GM23248 (cell line): ENCODE data around the gene IBA57. TPM values are rescaled to one million over a fixed set of nuclear protein-coding genes. Genes with fewer than 3 reads are reported as not detected.
"Not testable (repeated sequence)": the region's sequence is repeated elsewhere in the genome, so short reads cannot be mapped to it uniquely, and the experiment has no call there.

Experiments
- DNase-seq: peaks from one replicate; pipeline ENCODE4 v3.0.0-alpha.2; 2015
- H2AFZ ChIP-seq: fragments of 200-600 bp; sonication (generic); 2 replicates; pipeline ENCODE4 v1.6.1; 2016; ENCODE audit warnings: antibody characterized with exemption
- H3F3A ChIP-seq: fragments of 200-600 bp; sonication (generic); 2 replicates; pipeline ENCODE4 v1.6.1; 2016; ENCODE audit warnings: mild to moderate bottlenecking, antibody characterized with exemption, mixed run types; ENCODE audit not compliant: insufficient read depth
- H3K27ac ChIP-seq: fragments of 200-600 bp; sonication (generic); 2 replicates; pipeline ENCODE4 v1.5.1; 2016; ENCODE audit warnings: mild to moderate bottlenecking
- H3K27me3 ChIP-seq: fragments of 200-600 bp; sonication (generic); replicated peaks from 2 replicates; pipeline ENCODE4 v1.6.1; 2016; ENCODE audit warnings: mild to moderate bottlenecking; ENCODE audit not compliant: insufficient read depth
- H3K36me3 ChIP-seq: fragments of 200-600 bp; sonication (generic); 2 replicates; pipeline ENCODE4 v1.6.1; 2016; ENCODE audit warnings: low read depth, mild to moderate bottlenecking
- H3K4me1 ChIP-seq: fragments of 200-600 bp; sonication (generic); 2 replicates; pipeline ENCODE4 v1.6.1; 2016; ENCODE audit warnings: mild to moderate bottlenecking; ENCODE audit not compliant: insufficient read depth
- H3K4me2 ChIP-seq: fragments of 200-600 bp; sonication (generic); one replicate; pipeline ENCODE4 v1.6.1; 2016; ENCODE audit warnings: mild to moderate bottlenecking; ENCODE audit not compliant: unreplicated experiment
- H3K4me3 ChIP-seq: fragments of 200-600 bp; sonication (generic); 2 replicates; pipeline ENCODE4 v1.5.1; 2016; ENCODE audit warnings: mild to moderate bottlenecking
- H3K79me2 ChIP-seq: fragments of 200-600 bp; sonication (generic); 2 replicates; pipeline ENCODE4 v1.6.1; 2016; ENCODE audit warnings: mild to moderate bottlenecking; ENCODE audit not compliant: insufficient read depth
- H3K9ac ChIP-seq: fragments of 200-600 bp; sonication (generic); 2 replicates; pipeline ENCODE4 v1.6.1; 2016; ENCODE audit warnings: mild to moderate bottlenecking
- H3K9me2 ChIP-seq: fragments of 200-600 bp; sonication (generic); 2 replicates; pipeline ENCODE4 v1.6.1; 2016; ENCODE audit warnings: mixed run types, mild to moderate bottlenecking, moderate library complexity; ENCODE audit not compliant: insufficient read depth
- H3K9me3 ChIP-seq: fragments of 200-600 bp; sonication (generic); one replicate; pipeline ENCODE4 v1.6.1; 2017; ENCODE audit warnings: low read depth
- H4K20me1 ChIP-seq: fragments of 200-600 bp; sonication (generic); 2 replicates; pipeline ENCODE4 v1.6.0; 2016; ENCODE audit not compliant: insufficient read depth
- EZH2 ChIP-seq: fragments of 200-600 bp; sonication (generic); IDR thresholded peaks from 2 replicates; pipeline ENCODE4 v1.6.1; 2018; ENCODE audit warnings: antibody characterized with exemption, mild to moderate bottlenecking; ENCODE audit not compliant: insufficient read depth, poor library complexity, severe bottlenecking
- EZH2phosphoT487 ChIP-seq: fragments of 200-600 bp; sonication (generic); IDR thresholded peaks from 2 replicates; pipeline ENCODE4 v1.6.1; 2018; ENCODE audit warnings: antibody characterized with exemption, moderate library complexity, mild to moderate bottlenecking, low read depth; ENCODE audit not compliant: insufficient read depth
- WGBS, 2 experiments: methylation state at CpG; one replicate each; pipeline ENCODE4 v1.1.6; 2015 to 2017; ENCODE audit warnings: low lambda C conversion rate in 2 of 2, low coverage in 1 of 2; ENCODE audit errors: missing lambda C conversion rate in 2 of 2; 5-methylcytosine and 5-hydroxymethylcytosine counted together
- in situ Hi-C: fragments of 300-500 bp; cut with MboI; formaldehyde crosslinking; loops from 2 replicates; pipeline ENCODE4 v1.15.0; 2020
- polyA plus RNA-seq: library from polyadenylated mRNA; unstranded; fragments of >200 nt; fragmentation: Nextera tagmentation; extraction: Ambion mirVana; gene quantifications from 2 replicates; pipeline ENCODE4 v1.2.1, GENCODE V29; 2016
- total RNA-seq: library from RNA; depleted of rRNA; stranded (reverse); fragments of >200 nt; shearing (Covaris generic); gene quantifications from 2 replicates; pipeline ENCODE4 v1.2.3, GENCODE V29; 2014

IBA57 gene
- total and polyA plus RNA-seq, 2 experiments from 2014 or later = 2.0 to 2.9 TPM

GRCh38 chr1:228226141-228226874 lies 60.7 kb downstream of the IBA57 start:
- H3F3A ChIP-seq = peaks cover 14% of the 10 kb centered on the region
- H3K79me2 ChIP-seq = no peaks in the 10 kb centered on the region
- no peak overlapping the region for H3K9ac ChIP-seq
- no peak for DNase-seq
- no peak overlapping the region for H2AFZ ChIP-seq
- no peak overlapping the region for H3K27ac ChIP-seq
- H4K20me1 ChIP-seq = no peaks in the 10 kb centered on the region
- no peak for TF ChIP-seq EZH2phosphoT487
- TF ChIP-seq EZH2 = no peak
- in situ Hi-C loops = no loop called here
- H3K4me2 ChIP-seq = no peak overlapping the region
- no peak overlapping the region for H3K4me3 ChIP-seq
- no peaks in the 10 kb centered on the region for H3K27me3 ChIP-seq
- H3K9me3 ChIP-seq = no peaks in the 10 kb centered on the region
- no peaks in the 10 kb centered on the region for H3K9me2 ChIP-seq
- peaks cover 21% of the 10 kb centered on the region for H3K4me1 ChIP-seq
- no peaks in the 10 kb centered on the region for H3K36me3 ChIP-seq
- WGBS, 2 experiments = 86 to 92% methylated on average over 7 of the region's 7 CpGs

- peak; percentile 52 for DNase-seq
- no peaks in the 10 kb centered on the region for H3K9me3 ChIP-seq
- H4K20me1 ChIP-seq = no peaks in the 10 kb centered on the region
- no peak overlapping the region for H3K27ac ChIP-seq
- H3K4me2 ChIP-seq = no peak overlapping the region
- in situ Hi-C loops = no loop called here
- H3K36me3 ChIP-seq = no peaks in the 10 kb centered on the region
- WGBS, 2 experiments = 40 to 41% methylated on average over 10 of the region's 10 CpGs
- H3K9ac ChIP-seq = no peak overlapping the region
- H3K79me2 ChIP-seq = no peaks in the 10 kb centered on the region
- H2AFZ ChIP-seq = no peak overlapping the region
- peaks cover 21% of the 10 kb centered on the region for H3K4me1 ChIP-seq
- H3K9me2 ChIP-seq = no peaks in the 10 kb centered on the region
- no peaks in the 10 kb centered on the region for H3K27me3 ChIP-seq
- H3F3A ChIP-seq = peaks cover 14% of the 10 kb centered on the region
- H3K4me3 ChIP-seq = no peak overlapping the region
- TF ChIP-seq EZH2 (no peak), EZH2phosphoT487 (no peak)
Observed at GRCh38 chr1:228226956-228227791, 61.6 kb downstream of the IBA57 start.

- DNase-seq, H3K79me2 ChIP-seq, H3K4me2 ChIP-seq, H3K36me3 ChIP-seq, H3K27me3 ChIP-seq, H3K9me2 ChIP-seq, H4K20me1 ChIP-seq, H3K4me3 ChIP-seq, H3K9me3 ChIP-seq, H3K9ac ChIP-seq, in situ Hi-C loops: not testable (repeated sequence)
- peaks cover 14% of the 10 kb centered on the region for H3F3A ChIP-seq
- H2AFZ ChIP-seq = 0 out of 2 replicates have a peak overlapping the region, but pooled peaks have one; percentile 53
- peak overlapping the region; percentile 75 for H3K27ac ChIP-seq
- WGBS, 2 experiments = 93 to 94% methylated on average over 5 of the region's 5 CpGs
- peaks cover 21% of the 10 kb centered on the region for H3K4me1 ChIP-seq
Observed at GRCh38 chr1:228228147-228228546, 62.5 kb downstream of the IBA57 start.

- no peaks in the 10 kb centered on the region for H3K9me2 ChIP-seq
- peaks cover 21% of the 10 kb centered on the region for H3K4me1 ChIP-seq
- H3K79me2 ChIP-seq = no peaks in the 10 kb centered on the region
- H3F3A ChIP-seq = peaks cover 14% of the 10 kb centered on the region
- H3K36me3 ChIP-seq = no peaks in the 10 kb centered on the region
- H3K4me3 ChIP-seq = no peak overlapping the region
- in situ Hi-C loops = no loop called here
- peak overlapping the region; percentile 75 for H3K27ac ChIP-seq
- 31 to 37% methylated on average over 5 of the region's 5 CpGs for WGBS, 2 experiments
- peak overlapping the region; percentile 53; the same call in 1 of the 2 replicates for H2AFZ ChIP-seq
- H4K20me1 ChIP-seq = no peaks in the 10 kb centered on the region
- peak; percentile 95 for DNase-seq
- H3K9me3 ChIP-seq = peaks cover 3% of the 10 kb centered on the region
- H3K9ac ChIP-seq = no peak overlapping the region
- TF ChIP-seq EZH2 (no peak), EZH2phosphoT487 (no peak)
- H3K4me2 ChIP-seq = peak overlapping the region; percentile 59
- no peaks in the 10 kb centered on the region for H3K27me3 ChIP-seq
Observed at GRCh38 chr1:228228601-228229074, 63.0 kb downstream of the IBA57 start.
